Occipital lobe (tissue), 2 donors: ENCODE data around the gene SYNGAP1. TPM values are rescaled to one million over a fixed set of nuclear protein-coding genes. Genes with fewer than 3 reads are reported as not detected.

Experiments
- DNase-seq: peaks from one replicate; lab custom pipeline; 2025; lab: John Stamatoyannopoulos, UW
- total RNA-seq: library from RNA; depleted of rRNA; stranded (reverse); fragments of >200 nt; gene quantifications from one replicate; pipeline ENCODE4 v1.2.3, GENCODE V29; 2014

Gene SYNGAP1
- total RNA-seq, 1 donor from 2014 or later, result 21.5 TPM

DNA sequence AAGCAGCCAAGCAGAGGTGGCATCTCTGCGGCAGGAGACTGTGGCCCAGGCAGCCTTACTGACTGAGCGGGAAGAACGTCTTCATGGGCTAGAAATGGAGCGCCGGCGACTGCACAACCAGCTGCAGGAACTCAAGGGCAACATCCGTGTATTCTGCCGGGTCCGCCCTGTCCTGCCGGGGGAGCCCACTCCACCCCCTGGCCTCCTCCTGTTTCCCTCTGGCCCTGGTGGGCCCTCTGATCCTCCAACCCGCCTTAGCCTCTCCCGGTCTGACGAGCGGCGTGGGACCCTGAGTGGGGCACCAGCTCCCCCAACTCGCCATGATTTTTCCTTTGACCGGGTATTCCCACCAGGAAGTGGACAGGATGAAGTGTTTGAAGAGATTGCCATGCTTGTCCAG, 15.0 kb upstream of the SYNGAP1 start:
- DNase-seq, result no peak

DNA sequence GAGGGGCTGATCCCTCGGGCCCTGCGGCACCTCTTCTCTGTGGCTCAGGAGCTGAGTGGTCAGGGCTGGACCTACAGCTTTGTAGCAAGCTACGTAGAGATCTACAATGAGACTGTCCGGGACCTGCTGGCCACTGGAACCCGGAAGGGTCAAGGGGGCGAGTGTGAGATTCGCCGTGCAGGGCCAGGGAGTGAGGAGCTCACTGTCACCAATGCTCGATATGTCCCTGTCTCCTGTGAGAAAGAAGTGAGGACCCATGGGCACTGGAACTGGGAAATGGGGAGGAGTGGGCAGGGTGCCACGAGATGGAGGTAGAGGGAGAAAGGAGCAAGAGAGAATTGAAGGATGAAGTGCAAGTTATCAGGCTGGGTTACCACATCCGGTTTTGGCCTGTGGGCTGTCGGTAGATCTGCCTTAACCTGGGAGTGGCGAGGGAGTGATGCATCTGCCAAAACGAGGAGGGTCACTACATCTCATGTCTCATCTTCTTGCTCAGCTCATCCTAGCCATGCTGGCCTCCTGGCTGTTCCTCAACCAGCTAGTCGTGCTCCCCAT, 14.4 kb upstream of the SYNGAP1 start:
- no peak for DNase-seq

DNA sequence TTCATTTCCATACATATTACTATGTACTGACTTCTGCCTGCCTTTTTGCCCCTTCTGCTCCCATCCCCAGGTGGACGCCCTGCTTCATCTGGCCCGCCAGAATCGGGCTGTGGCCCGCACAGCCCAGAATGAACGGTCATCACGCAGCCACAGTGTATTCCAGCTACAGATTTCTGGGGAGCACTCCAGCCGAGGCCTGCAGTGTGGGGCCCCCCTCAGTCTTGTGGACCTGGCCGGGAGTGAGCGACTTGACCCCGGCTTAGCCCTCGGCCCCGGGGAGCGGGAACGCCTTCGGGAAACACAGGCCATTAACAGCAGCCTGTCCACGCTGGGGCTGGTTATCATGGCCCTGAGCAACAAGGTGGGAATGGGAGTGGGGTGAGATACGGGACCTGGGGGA, 13.7 kb upstream of the SYNGAP1 start:
- no peak for DNase-seq

DNA sequence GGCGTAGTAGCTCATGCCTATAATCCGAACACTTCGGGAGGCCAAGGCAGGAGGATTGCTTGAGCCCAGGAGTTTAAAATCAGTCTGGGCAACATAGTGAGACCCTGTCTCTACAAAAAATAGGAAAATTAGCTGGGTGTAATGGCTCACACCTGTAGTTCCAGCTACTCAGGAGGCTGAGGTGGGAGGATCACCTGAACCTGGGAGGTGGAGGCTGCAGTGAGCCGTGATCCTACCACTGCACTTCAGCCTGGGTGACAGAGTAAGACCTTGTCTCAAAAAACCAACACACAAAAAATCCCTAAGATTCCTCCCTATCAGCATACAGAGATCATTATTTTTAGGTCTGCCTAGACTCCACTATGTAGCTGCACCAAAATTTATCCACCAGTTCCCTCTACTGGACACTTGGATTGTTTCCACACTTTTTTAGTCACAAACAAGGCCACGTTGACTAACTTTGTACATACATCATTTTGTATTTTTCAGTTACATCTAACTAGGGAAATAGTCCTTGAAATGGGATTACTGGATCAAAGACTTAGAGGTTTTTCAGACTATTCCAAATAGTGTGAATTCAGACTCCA, 12.6 kb upstream of the SYNGAP1 start:
- DNase-seq, result no peak

DNA sequence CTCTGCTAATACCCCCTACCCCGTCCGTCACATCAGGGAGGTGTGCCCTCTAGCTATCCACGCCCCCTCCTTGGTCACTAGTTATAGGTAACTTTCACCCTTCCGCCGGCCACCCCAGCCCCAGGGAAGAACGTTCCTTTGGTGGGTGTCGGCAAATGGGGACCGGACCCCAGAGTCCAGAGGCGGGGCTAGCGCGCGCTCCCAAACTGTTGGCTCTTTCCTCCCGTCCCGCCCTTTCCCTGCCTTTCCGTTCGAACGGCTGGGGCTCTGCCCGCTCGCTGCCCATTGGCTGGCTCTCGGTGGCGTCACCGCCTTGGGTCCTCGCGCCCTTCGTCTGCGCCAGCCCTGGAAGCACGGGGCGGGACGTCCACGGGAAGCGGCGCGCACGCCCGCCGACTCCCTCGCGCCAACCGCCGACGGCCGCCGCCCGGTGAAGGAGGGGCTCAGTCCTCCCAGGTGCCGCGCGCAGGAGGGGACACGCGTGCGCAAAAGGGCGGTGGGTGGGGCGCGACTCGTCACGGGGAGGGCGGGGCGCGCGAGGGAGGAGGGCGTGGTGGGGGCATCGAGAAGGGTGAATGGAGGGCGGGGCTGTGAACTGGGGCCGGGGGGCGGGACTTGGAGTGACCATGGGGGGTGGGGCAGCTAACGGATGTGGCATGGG, 9.7 kb upstream of the SYNGAP1 start:
- peak; percentile 97 for DNase-seq

DNA sequence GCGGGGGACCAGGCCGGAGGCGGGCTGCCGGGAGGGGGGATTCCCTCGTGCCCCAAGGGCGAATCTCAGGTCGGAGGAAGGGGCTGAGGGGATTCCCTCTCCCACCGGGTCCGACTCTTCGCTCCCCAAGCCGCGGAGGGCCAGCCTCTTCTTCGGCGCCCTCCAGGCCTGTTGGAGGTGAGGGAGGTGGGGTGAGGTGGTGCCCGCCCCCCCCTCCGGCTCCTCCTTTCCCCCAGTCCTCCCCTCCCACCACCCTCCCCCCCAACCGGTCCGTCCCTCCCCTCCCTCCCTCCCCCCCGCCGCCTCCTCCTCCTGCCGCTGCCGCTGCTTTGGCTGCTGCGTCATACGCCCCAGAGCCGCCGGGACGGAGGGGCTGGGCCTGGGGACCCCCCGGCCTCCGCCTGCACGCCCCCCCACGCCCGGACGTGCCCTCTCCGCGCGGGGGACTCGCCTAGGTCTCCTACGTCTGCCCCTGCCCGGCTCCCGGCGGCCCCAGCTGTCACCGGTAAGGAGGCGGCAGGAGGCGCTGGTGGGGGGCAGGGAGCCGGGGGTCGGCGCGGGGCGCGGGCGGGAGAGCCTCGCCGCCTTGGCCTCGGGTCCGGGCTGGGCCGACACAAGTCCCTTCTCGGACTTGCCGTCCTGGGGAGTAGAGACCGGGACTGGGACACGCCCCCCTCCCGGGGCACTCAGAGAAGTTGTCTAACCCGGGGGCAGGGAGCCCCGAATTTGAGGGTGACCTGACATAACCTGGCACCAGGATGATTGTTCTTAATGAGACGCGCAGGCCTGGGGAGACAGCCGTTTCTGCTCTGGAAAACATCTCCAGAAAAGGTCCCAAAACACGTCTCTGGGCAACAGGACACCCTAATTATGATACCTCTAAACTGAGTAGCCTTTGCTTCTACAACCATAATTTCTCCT, 8.9 kb upstream of the SYNGAP1 start, which contains the start of gene PHF1:
Gene PHF1, plus strand, starts transcription at position 304 of the 921 bp plus-strand sequence. CDS start 1,250 bp downstream, outside the sequence.
- DNase-seq, result peak; percentile 73

DNA sequence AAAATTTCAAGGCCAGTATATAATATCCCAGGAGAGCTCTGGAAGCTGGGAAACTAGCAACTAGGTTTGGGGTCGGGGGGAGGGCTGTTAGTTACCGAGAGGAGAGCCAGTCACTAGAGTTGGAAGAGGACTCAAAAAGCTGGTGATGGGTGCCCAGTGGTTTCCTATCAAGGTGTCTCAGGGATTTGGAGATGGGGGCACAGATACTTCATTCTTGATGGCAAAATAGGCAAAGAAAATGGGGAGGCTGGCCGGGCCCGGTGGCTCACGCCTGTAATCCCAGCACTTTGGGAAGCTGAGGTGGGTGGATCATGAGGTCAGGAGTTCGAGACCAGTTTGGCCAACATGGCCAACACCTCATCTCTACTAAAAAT, 8.2 kb upstream of the SYNGAP1 start:
- no peak for DNase-seq

DNA sequence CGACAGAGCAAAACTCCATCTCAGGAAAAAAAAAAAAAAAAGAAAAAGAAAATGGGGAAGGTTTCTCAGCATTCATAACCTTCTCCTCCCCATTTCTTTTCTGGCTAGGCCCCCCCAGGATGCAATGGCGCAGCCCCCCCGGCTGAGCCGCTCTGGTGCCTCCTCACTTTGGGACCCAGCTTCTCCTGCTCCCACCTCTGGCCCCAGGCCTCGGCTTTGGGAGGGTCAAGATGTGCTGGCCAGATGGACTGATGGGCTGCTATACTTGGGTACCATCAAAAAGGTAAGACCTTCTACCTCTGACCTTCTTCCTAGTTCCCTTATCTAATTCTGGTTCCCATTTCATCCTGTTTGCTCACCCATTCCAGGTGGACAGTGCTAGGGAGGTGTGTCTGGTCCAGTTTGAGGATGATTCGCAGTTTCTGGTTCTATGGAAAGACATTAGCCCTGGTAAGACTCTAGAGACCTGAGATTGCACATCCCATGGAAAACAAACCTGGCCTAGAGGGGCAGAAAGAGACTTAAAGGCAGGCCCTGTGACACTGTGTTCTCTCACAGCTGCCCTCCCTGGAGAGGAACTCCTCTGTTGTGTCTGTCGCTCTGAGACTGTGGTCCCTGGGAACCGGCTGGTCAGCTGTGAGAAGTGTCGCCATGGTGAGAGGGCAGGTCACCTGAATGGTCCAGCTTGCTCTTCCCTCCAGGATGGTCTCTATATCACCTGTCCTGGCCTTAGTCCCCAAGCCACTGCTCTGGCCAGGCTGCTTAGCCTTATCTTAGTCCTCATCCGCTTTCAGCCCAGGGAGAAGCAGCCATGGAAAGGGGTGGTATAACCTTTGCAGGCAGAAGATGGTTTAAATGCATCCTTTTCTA, 7.5 kb upstream of the SYNGAP1 start:
- DNase-seq, result no peak

DNA sequence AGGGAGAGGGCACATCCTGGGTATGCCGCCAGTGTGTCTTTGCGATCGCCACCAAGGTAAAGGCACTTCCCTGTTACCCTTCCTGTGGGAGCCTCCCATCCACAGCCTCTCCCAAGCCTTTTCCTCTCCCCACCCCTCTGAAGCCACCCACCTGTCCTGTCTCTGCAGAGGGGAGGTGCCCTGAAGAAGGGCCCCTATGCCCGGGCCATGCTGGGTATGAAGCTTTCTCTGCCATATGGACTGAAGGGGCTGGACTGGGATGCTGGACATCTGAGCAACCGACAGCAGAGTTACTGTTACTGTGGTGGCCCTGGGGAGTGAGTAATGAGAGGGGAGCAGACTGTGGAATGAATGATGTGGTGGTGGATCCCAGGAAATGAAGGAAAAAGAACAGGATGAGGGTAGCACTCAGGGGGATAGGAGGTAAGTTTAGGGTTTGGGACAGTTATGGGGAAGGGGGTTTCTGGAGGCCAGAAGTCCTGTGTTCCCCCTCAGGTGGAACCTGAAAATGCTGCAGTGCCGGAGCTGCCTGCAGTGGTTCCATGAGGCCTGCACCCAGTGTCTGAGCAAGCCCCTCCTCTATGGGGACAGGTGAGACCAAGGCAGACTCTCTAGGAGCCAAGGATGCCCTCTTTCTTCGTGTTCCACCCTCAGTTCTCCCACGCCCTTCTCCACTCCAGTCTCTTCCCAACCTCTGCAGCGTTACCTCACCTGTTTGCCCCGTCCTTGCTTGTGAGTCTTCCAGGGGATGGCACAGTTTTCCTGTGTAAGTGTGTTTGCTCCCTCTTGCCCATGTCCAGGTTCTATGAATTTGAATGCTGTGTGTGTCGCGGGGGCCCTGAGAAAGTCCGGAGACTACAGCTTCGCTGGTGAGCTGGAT, 6.4 kb upstream of the SYNGAP1 start:
- no peak for DNase-seq

DNA sequence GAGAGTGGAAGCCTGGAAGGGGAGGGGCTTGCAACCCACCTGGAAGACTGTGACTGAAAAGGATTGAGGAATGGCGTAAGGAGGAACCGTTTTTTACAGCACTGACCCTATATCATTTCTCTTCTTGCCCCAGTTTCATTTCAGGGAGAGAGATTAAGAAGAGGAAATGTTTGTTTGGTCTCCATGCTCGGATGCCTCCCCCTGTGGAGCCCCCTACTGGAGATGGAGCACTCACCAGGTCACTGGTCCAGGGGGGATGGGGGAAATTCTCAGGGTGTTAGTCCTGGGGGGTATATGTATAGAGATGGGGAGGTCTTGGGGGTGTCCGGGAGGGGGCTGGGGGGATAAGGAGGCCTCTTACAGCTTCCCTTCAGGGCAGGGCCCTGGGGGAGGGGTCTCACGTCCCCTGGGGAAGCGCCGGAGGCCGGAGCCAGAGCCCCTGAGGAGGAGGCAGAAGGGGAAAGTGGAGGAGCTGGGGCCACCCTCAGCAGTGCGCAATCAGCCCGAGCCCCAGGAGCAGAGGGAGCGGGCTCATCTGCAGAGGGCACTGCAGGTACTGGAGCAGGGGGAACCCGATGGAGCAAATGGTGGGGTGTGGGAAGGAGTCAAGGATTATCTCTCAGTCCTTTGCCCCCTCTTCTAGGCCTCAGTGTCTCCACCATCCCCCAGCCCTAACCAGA, 5.1 kb upstream of the SYNGAP1 start:
- no peak for DNase-seq

DNA sequence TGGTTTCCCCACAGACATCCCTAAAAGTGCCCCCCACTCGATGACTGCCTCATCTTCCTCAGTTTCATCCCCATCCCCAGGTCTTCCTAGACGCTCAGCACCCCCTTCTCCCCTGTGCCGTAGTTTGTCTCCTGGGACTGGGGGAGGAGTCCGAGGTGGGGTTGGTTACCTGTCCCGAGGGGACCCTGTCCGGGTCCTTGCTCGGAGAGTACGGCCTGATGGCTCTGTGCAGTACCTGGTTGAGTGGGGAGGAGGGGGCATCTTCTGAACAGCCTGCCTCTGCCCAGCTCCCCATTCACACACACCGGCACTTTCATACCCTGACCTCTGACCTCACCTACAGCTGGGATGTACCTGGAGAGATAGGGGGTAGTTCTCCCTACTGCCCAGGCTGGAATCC, 4.0 kb upstream of the SYNGAP1 start:
- no peak for DNase-seq

DNA sequence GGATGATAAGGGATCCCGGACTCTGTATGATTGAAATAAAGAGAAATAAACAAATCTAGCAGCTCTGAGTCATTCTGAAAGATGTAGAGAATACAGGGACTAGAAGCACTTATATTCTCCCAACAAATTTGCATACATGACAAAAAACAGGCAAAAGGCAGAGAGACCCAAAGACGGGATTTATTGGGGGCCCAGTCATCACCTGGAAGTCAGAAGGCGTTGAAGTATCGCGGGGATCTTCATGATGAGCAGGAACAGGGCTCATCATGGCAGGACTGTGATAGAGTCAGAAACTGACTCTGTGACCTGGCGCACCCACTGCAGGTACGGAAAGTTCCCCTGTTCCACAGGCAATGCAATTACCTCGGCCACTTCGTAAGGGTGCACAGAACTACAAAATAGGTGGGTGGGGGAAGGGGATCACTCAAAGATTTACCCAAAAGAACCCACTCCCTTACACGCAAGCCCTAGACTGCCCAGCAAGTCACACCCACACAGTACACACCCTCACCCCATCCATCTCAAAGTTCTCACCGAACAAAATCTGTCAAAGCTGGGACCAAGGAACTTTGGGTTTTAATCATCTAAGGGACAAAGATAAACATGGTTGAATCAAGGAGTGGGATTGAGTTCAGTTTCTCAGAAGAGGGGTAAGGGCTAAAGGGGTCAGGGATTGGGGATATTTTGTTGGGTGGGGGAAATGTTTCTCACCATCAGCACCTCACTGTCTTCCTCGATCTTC, 3.3 kb upstream of the SYNGAP1 start:
- no peak for DNase-seq

DNA sequence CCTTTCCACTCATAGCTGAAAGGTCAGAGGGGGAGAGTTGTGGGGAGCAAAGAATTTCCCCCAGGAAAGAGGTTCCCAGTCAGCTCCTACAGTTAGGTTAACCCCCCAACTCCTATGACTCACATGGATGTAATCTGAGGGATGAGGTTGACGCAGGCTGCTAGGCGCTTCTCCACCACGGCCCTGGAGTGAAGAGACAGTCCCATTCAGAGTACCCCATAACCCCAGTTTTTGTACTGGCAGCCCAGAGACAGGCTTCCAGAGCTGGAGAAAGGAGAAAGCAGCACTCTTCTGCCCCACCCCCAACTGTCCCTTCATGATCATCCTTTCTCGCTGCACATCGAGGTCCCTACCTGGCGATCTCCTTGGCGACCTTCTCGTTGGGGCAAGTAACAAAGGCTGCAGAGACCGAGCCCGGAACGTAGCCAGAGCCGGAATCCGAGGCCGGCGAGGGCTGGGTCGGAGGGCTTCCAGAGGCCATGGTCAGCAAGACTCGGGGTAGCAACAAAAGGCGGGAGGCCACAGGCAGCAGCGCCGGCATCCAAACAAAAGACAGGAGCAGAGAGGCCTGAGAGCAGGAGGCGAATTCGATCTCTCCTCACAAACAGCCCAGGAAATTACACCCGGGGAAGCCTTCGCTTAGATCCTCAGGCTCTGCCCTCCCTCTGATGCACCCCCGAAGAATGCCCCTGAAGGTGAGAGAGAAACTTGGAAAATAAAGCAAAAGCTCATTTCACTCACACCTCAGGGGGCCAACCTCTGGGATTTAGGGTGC, 2.5 kb upstream of the SYNGAP1 start:
- no peak for DNase-seq

DNA sequence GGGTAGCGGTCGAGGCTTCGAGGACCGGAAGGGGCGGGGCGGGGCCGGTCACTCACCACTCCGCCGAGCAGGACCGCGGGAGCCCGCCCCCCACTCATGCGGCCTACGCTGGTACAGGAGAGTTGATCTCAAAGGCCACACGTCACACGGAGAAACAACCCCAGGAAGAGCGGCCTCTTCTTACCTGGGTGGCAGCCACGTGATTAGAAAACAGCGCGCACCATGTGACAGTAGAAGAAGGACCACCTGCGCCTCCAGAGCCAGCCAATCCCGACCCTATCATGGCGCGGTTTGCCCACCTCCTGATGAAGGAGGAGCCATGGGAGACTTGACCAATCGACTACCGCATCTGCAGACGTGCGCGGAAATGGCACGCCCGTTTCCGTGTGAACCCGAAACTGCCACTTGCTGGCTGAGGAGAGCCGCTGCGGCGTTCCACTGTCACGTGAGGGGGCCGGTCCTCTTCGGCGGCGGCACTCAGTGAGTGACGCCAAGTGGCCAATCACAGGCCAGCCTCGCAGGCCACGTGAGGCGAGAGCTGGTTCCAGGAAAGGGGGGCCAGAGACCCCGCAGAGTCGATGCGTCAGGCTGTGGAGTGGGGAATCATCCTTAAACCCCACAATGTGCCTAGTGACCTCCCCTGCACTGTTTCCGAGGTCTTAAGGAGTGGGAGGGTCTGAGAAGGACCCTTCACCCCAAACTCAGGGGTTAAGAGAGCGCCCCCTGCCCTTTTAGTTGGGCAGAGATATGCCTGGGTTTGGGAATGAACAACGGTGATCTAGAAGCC, 1.8 kb upstream of the SYNGAP1 start, which contains the start of gene CUTA:
Gene CUTA, minus strand, starts transcription at position 205 of the 787 bp plus-strand sequence. Its CDS starts 107 bp downstream, at position 98.
- DNase-seq, result peak; percentile 99

DNA sequence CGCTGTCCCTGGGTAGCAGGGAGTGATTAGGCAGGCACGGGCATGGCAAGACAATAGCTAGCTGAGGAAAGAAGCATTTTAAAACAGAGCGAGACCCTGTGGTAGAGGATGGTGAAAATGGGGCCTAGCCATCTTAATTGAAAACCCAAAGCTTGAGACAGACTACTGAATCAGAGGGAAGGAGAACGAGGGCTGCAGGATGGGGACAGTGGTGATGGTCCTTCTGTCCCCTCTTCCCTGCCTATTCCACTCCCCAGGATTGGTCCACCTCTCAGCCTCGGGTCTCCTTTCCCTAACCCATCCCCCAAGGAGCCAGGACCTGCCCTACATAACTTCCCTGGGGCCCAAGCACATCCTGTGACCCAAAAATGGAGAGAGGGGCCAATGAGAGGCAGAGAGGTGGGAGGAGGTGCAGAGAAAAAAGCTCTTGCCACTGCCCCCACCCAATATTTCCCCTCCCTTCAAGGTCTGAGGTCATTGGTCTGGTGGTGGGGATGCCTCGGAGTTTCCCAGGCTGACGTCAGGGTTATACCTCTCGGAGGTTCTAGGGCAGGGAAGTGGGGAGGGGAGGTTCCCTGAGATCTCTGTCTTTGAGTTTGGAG, 1.1 kb upstream of the SYNGAP1 start:
- DNase-seq, result no peak

DNA sequence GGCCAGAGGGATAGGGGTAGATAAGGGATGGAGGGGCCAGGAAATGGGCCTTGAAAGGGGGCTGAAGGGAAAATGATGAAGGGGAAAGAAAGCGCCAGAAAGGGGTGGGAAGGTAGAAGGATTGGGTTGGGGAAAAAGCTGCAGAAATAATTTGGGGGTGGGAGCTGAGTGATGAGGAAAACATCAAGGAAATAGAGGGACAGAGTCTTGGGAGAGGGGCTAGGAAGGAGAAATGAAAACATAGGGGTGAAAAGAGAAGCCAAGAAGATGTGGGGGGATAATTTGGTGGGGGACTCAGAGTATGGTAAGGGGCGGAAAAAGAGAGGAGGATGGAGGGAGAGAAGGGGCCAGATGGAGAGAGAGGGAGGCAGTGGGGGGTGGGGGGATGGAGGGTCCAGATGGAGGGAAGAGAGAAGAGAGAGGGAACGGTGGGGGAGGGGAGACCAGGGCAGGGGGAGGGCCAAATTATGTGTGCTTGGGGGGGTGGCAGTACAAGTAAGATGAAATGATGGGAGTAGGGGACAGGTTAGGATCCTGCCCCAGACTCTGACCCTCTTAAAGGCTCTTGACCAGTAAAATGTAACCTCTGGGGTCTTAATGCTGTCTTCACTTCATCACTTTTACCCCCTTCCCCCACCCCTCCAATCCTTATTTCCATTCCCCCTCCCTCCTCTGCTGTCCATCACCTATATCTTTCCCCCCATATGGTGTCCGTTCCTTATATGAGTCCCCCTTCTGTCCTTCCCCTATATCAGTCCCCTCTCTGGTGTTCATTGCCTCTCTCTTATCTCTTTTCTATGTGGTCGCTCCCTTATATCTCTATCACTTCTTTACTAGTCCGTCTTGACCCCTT, 852 bp downstream of the SYNGAP1 start:
- no peak for DNase-seq
